ENCODE results near the gene SSBP3.

Gene SSBP3

DNA sequence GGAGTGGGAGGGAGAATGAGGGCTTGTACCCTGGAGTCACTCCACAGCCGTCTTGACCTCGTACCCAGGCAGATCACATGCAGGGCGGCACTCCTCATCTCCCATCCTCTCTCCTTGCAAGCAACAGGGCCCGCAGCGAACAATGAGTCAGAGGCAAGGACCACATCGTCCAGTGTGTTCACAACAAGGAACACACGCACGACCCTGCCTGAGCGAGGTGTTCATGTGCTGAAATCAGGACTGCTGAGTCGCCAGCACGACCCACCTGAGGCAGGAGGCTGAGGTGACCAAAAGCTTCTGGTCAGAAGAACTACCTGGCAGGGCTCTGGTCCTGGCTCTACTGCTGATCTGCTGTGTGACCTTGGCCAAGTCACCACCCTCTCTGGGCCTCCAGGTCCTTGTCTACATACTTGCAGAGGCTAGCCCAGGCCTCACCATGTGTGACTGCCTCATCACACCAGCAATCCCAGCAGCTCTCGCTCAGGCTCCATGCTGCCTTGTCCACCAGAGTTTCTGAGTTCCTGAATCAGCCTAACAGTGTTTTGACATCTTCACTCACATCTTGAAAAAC lies 78.0 kb downstream of the SSBP3 start:
- no peak for DNase-seq

GRCh38 chr1:54327386-54328065 lies 78.7 kb downstream of the SSBP3 start:
- DNase-seq: no peak

GRCh38 chr1:54326543-54327385 lies 79.4 kb downstream of the SSBP3 start:
- DNase-seq: no peak

- DNase-seq: no peak
These were observed 80.3 kb downstream of the SSBP3 start for GRCh38 chr1:54325703-54326461.

GRCh38 chr1:54325284-54325683 lies 80.9 kb downstream of the SSBP3 start:
- no peak for DNase-seq

- no peak for DNase-seq
These were observed 81.7 kb downstream of the SSBP3 start for GRCh38 chr1:54324251-54325140.

GRCh38 chr1:54323921-54324250 lies 82.3 kb downstream of the SSBP3 start:
- DNase-seq: no peak

DNA sequence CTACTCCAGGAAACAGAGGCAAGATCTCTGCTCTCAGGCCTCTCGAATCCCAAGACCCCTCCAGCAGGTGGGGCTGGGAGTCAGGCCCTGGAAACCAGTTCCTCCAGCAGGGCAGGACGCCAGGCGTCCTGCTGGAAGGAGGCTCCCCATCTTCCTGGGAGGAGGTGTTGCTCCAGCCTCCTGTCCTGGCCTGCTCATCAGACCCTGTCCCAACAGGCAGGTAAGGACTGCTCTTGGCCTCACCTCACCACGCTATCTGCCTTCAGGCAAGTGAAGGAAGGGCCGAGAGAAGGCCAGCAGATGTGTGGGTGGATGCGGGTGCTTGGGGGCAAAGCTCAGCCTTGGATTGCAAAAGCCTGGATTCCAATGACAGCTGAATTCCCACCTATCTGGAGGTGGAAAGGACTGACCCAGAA lies 82.9 kb downstream of the SSBP3 start:
- no peak for DNase-seq

- DNase-seq: no peak
These were observed 87.9 kb downstream of the SSBP3 start for GRCh38 chr1:54318246-54318814.

- DNase-seq: no peak
These were observed 89.1 kb downstream of the SSBP3 start for GRCh38 chr1:54317084-54317483.

- DNase-seq: no peak
These were observed 91.1 kb downstream of the SSBP3 start for GRCh38 chr1:54315099-54315498.

DNA sequence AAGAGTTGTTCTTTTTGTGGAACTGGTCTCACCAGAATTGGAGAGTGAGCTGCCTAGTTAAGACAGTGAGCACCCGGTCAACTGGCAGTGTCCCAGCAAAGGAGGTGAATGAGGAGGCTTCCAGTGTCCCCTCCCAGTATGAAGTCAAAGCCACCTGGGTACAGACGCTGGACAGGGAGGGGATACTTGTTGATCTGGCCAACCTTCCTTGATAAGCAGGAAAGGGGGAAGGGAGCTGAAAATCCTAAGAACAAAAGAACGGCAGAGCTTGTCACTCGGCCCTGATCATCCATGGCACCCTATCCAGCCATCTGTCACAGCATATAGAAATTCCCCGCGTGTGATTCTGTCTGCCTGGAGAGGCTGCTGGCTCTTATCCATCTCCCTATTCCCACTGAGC lies 91.5 kb downstream of the SSBP3 start:
- no peak for DNase-seq

DNA sequence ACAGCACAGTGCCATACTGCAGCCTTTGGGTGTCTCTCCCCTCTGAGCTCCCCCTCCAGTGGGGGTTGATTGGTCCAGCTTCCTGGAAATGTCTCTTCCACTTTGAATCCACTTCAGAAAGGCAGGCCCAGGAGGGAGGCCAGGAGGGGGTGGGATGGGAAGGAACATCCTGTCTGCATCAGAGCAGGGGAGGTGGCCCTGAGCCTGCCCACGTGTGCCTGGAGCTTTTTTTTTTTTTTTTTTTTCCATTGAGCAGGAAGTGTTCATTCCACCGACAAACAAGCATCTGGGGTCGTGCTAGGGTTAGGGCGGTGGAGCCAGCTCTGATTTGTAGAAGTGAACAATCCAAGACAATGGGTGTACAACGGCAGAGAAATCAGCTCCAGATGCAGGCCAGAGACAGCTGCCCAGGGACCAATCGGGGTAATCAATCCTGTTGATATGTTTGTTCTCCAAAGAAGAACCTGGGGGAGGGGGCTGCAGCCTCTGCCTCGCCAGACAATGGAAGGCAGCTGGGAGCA lies 93.3 kb downstream of the SSBP3 start:
- no peak for DNase-seq

DNA sequence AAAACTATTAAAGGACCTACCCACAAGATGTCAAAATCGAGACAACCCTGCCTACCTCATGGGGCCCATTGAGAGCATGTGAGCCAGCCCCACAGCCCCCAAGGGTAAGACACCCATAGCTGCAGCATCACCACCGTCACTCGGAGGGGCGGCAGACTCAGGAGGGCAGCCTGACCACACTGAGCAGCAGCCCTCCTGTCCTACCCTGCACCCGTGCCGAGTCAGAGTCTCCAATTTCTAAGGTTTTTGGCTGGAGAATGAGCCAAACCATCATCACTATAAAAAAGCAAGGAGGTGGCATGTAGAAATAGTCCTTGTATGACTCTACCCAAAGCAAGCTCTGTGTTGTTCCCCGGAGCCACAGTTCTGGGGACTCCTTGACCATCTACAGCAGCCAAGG lies 94.7 kb downstream of the SSBP3 start:
- DNase-seq: no peak

DNA sequence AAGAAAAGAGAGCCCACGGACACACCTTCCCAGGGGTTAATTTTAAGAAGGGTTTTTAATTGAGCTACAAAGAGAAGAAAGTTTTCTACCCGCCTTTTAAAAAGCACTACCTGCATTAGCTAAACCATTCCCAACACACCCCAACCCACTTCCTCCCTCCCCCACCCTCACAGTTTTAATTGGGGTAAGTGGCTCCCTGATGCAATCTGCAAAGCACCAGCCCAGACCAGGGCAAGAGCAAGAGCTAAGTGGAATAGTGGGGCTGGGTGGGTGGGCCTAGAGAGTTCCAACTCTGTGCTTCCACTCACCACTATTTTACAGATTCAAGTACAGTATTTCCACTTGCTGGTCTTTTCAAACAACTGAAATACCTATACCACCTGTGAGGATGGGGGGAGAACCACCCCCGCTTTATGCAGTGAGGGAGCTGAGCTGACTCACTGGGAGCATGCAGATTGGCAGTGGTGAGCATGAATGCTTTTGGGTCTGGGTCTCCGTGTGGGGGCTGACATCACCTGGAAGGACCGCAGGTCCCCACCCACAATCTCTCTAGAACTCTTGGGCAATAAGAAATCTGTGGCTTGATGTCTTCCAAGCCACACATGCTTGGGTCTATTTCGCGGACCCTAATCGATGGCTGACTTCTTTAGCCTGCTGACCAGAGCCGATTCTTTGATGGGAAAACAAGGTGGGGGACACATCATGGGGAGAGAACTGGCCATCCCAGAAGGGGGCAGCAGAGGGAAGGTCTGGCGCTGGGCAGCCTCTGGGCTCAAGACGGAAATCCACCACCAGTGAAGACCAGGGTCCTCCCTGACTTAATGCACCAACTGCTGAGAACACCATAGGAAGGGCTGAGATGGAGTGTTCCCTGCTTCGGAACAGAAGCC lies 95.5 kb downstream of the SSBP3 start:
- DNase-seq: no peak

DNA sequence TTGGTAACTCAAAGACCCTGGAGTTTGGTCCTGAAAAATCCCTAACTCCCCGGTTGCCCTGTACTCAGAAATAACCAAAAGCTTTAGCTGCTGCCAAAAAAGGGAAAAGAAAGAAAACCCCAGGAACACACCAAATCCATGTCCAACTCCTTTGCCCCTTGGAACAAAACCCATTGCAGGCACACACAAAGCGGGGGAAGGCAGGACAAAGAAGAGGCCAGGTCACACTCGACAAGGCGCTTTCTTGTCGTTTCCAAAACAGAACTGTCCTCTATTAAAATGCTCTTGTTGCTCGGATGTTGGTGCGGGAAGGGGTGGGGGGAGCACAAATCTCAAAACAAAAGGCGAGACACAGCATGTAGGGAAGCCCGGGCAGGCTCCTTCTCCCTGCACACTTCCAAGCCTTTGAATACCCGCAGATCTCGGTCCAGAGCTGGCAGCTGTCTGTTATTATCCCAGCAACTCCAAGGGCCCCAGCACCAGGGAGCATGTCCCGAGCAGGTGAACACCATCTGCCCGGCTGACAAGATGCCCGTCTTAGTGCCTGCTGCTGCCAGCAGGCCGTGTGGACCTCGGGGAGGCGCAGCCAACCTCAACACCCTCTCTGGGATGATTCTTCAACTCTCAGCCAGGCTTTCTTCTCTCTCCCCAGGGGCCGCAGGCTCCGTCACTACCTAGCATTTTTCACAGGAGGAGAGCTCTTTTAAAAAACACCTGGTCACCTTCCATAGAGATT lies 96.4 kb downstream of the SSBP3 start:
- DNase-seq: no peak

- no peak for DNase-seq
These were observed 98.9 kb downstream of the SSBP3 start for GRCh38 chr1:54307305-54307704.

- no peak for DNase-seq
These were observed 100.2 kb downstream of the SSBP3 start for GRCh38 chr1:54305906-54306514.

- no peak for DNase-seq
These were observed 101.7 kb downstream of the SSBP3 start for GRCh38 chr1:54304518-54304917.
